H1 (cell line): ENCODE measurements around the gene FAM50A. TPM values are rescaled to one million over a fixed set of nuclear protein-coding genes. Genes with fewer than 3 reads are reported as not detected.

Experiments used
- CTCF ChIA-PET: fragments of 300-600 bp; sonication (Branson Sonifier 250); formaldehyde crosslinking; loops from one replicate; lab custom pipeline; 2021; ENCODE audit not compliant: partially characterized antibody; lab: Charles Lee
- POLR2A ChIA-PET: fragments of 300-600 bp; sonication (Branson Sonifier 250); formaldehyde crosslinking; loops from one replicate; lab custom pipeline; 2021; ENCODE audit warnings: inconsistent platforms; ENCODE audit not compliant: partially characterized antibody; lab: Charles Lee
- DNase-seq, 2 experiments: peaks; one replicate each; pipeline versions ENCODE4 v3.0.0 to v3.0.0-alpha.2; 2010 to 2022; ENCODE audit warnings: low spot score in 2 of 2, low read depth in 1 of 2, mixed read lengths in 1 of 2
- FAIRE-seq: peaks from 2 replicates; lab custom pipeline; 2011; peaks lifted over from hg19 to GRCh38; lab: Jason Lieb, UNC
- H2AFZ ChIP-seq: 2 replicates; pipeline ENCODE4 v1.8.1; 2012; ENCODE audit warnings: low read length, inconsistent platforms
- H2AK5ac ChIP-seq: 2 replicates; pipeline ENCODE4 v1.6.1; 2013; ENCODE audit warnings: low read depth, low read length
- H2BK120ac ChIP-seq: replicated peaks from 2 replicates; pipeline ENCODE3; 2013; ENCODE audit warnings: low read depth, low read length, inconsistent platforms
- H2BK12ac ChIP-seq: 2 replicates; pipeline ENCODE4 v1.6.1; 2013; ENCODE audit warnings: low read depth, low read length
- H2BK15ac ChIP-seq: 2 replicates; pipeline ENCODE4 v1.6.1; 2013; ENCODE audit warnings: low read length
- H2BK20ac ChIP-seq: 2 replicates; pipeline ENCODE4 v1.6.1; 2013; ENCODE audit warnings: low read length
- H2BK5ac ChIP-seq: 2 replicates; pipeline ENCODE4 v1.6.1; 2013; ENCODE audit warnings: low read depth, low read length
- H3K14ac ChIP-seq: 2 replicates; pipeline ENCODE4 v1.6.1; 2013; ENCODE audit warnings: inconsistent platforms; ENCODE audit not compliant: insufficient read length
- H3K18ac ChIP-seq: 2 replicates; pipeline ENCODE4 v1.6.1; 2013; ENCODE audit warnings: low read length; ENCODE audit errors: extremely low read depth
- H3K23ac ChIP-seq: 2 replicates; pipeline ENCODE4 v1.6.1; 2013; ENCODE audit warnings: inconsistent platforms; ENCODE audit not compliant: insufficient read length
- H3K23me2 ChIP-seq: 2 replicates; pipeline ENCODE4 v1.6.1; 2013; ENCODE audit warnings: low read depth, low read length
- H3K27ac ChIP-seq: 2 replicates; pipeline ENCODE4 v1.6.1; 2011; ENCODE audit warnings: low read depth, low read length, inconsistent platforms
- H3K27me3 ChIP-seq, 4 experiments: replicated peaks in 1 of 4; 1 replicate in 1 of 4; 2 replicates in 3 of 4; pipeline versions ENCODE4 v1.6.1 to v1.8.1; 2011 to 2013; ENCODE audit warnings: low read length in 3 of 4, mild to moderate bottlenecking in 3 of 4, inconsistent platforms in 2 of 4, mixed read lengths in 2 of 4, moderate library complexity in 1 of 4; ENCODE audit not compliant: control insufficient read depth in 3 of 4, insufficient read depth in 3 of 4; ENCODE audit errors: extremely low read depth in 1 of 4
- H3K36me3 ChIP-seq, 4 experiments: 2 replicates each; pipeline versions ENCODE4 v1.6.1 to v1.8.1; 2011 to 2013; ENCODE audit warnings: mild to moderate bottlenecking in 4 of 4, low read length in 3 of 4, moderate library complexity in 2 of 4, control low read depth in 1 of 4, inconsistent platforms in 1 of 4; ENCODE audit not compliant: insufficient read depth in 4 of 4, control insufficient read depth in 2 of 4
- H3K4ac ChIP-seq: replicated peaks from 2 replicates; pipeline ENCODE3; 2013; ENCODE audit warnings: low read length, low read depth, mixed read lengths, inconsistent platforms; ENCODE audit not compliant: insufficient read length
- H3K4me1 ChIP-seq, 4 experiments: replicated peaks in 1 of 4; 1 replicate in 1 of 4; 2 replicates in 3 of 4; pipeline versions ENCODE4 v1.6.1 to v1.8.1; 2011 to 2013; ENCODE audit warnings: low read length in 3 of 4, inconsistent platforms in 2 of 4, mixed read lengths in 1 of 4; ENCODE audit not compliant: insufficient read depth in 4 of 4, control insufficient read depth in 3 of 4
- H3K4me2 ChIP-seq, 2 experiments: 2 replicates each; pipeline versions ENCODE4 v1.6.1 to v1.8.1; 2011 to 2013; ENCODE audit warnings: low read depth in 2 of 2, low read length in 2 of 2, control low read depth in 1 of 2, inconsistent platforms in 1 of 2, mild to moderate bottlenecking in 1 of 2; ENCODE audit not compliant: insufficient read depth in 1 of 2
- H3K4me3 ChIP-seq, 4 experiments: fragments of 200-600, 300-600 bp in 1 of 4; sonication (generic), shearing (Covaris generic), sonication (Bioruptor Twin) in 1 of 4; 2 replicates each; pipeline versions ENCODE4 v1.5.1 to v1.8.1; 2011 to 2016; ENCODE audit warnings: low read length in 4 of 4, low read depth in 3 of 4, control low read depth in 2 of 4, inconsistent platforms in 2 of 4, mild to moderate bottlenecking in 2 of 4, mixed read lengths in 1 of 4, moderate library complexity in 1 of 4; ENCODE audit not compliant: insufficient read depth in 2 of 4; ENCODE audit errors: extremely low read depth in 1 of 4
- H3K56ac ChIP-seq: replicated peaks from 2 replicates; pipeline ENCODE3; 2013; ENCODE audit warnings: low read depth, mild to moderate bottlenecking, mixed read lengths, low read length, inconsistent platforms; ENCODE audit not compliant: insufficient read length
- H3K79me1 ChIP-seq: 2 replicates; pipeline ENCODE4 v1.6.1; 2013; ENCODE audit warnings: low read depth, low read length, control low read depth
- H3K79me2 ChIP-seq, 2 experiments: 2 replicates each; pipeline versions ENCODE4 v1.6.1 to v1.8.1; 2012 to 2013; ENCODE audit warnings: low read length in 2 of 2, mild to moderate bottlenecking in 2 of 2, inconsistent platforms in 1 of 2; ENCODE audit not compliant: insufficient read depth in 2 of 2, control insufficient read depth in 1 of 2
- H3K9ac ChIP-seq, 4 experiments: replicated peaks in 1 of 4; 1 replicate in 1 of 4; 2 replicates in 3 of 4; pipeline versions ENCODE4 v1.6.1 to v1.8.1; 2011 to 2013; ENCODE audit warnings: low read depth in 3 of 4, low read length in 3 of 4, control low read depth in 2 of 4, mild to moderate bottlenecking in 2 of 4, moderate library complexity in 2 of 4, inconsistent platforms in 1 of 4; ENCODE audit errors: extremely low read depth in 1 of 4
- H3K9me3 ChIP-seq, 2 experiments: 2 replicates each; pipeline versions ENCODE4 v1.6.1 to v1.8.1; 2012 to 2013; ENCODE audit warnings: mild to moderate bottlenecking in 2 of 2, moderate library complexity in 2 of 2, control low read depth in 1 of 2, inconsistent platforms in 1 of 2, low read depth in 1 of 2, low read length in 1 of 2, mixed read lengths in 1 of 2; ENCODE audit not compliant: insufficient read depth in 2 of 2
- H4K20me1 ChIP-seq, 2 experiments: replicated peaks in 1 of 2; 2 replicates each; pipeline versions ENCODE3 to v1.8.1; 2011 to 2013; ENCODE audit warnings: inconsistent platforms in 2 of 2, low read length in 2 of 2, mild to moderate bottlenecking in 1 of 2; ENCODE audit not compliant: insufficient read depth in 2 of 2, control insufficient read depth in 1 of 2
- H4K5ac ChIP-seq: 2 replicates; pipeline ENCODE4 v1.6.1; 2013; ENCODE audit warnings: low read length, low read depth, mixed read lengths, inconsistent platforms; ENCODE audit not compliant: insufficient read length
- H4K8ac ChIP-seq: 2 replicates; pipeline ENCODE4 v1.8.0; 2013; ENCODE audit warnings: mild to moderate bottlenecking, moderate library complexity, low read length, inconsistent platforms; ENCODE audit not compliant: insufficient read depth; ENCODE audit errors: extremely low read depth
- H4K91ac ChIP-seq: replicated peaks from 2 replicates; pipeline ENCODE3; 2013; ENCODE audit warnings: low read length, mixed read lengths, inconsistent platforms; ENCODE audit not compliant: insufficient read length
- BACH1 ChIP-seq: IDR thresholded peaks from 2 replicates; pipeline ENCODE4 v1.6.1; 2012; ENCODE audit warnings: low read length, improper control_type of control experiment
- BRCA1 ChIP-seq: IDR thresholded peaks from 2 replicates; pipeline ENCODE4 v1.6.1; 2012; ENCODE audit warnings: low read depth, low read length, improper control_type of control experiment
- CBX5 ChIP-seq: fragments of 300-800, 300-1000 bp; sonication (generic); IDR thresholded peaks from 2 replicates; pipeline ENCODE4 v1.7.1; 2016; ENCODE audit warnings: antibody characterized with exemption, low read length, low read depth
- CREB1 ChIP-seq: IDR thresholded peaks from 2 replicates; pipeline ENCODE4 v1.6.1; 2012; ENCODE audit warnings: inconsistent platforms
- JUN ChIP-seq: IDR thresholded peaks from 2 replicates; pipeline ENCODE4 v1.6.1; 2011; ENCODE audit warnings: low read depth, mild to moderate bottlenecking, improper control_type of control experiment, low read length
- KDM1A ChIP-seq: fragments of 200-600, 300-600 bp; sonication (generic); IDR thresholded peaks from 2 replicates; pipeline ENCODE4 v1.7.1; 2016; ENCODE audit warnings: mild to moderate bottlenecking, low read length, borderline replicate concordance
- MAFK ChIP-seq: IDR thresholded peaks from 2 replicates; pipeline ENCODE4 v1.6.1; 2012; ENCODE audit warnings: low read depth, mild to moderate bottlenecking, improper control_type of control experiment, low read length
- POU5F1 ChIP-seq: IDR thresholded peaks from 2 replicates; pipeline ENCODE4 v1.6.1; 2011; ENCODE audit warnings: low read depth, mild to moderate bottlenecking, low read length, moderate library complexity
- RFX5 ChIP-seq: IDR thresholded peaks from 2 replicates; pipeline ENCODE4 v1.6.1; 2011; ENCODE audit warnings: low read depth, low read length, improper control_type of control experiment, borderline replicate concordance
- SAP30 ChIP-seq: fragments of 300-600 bp; sonication (generic); IDR thresholded peaks from 2 replicates; pipeline ENCODE4 v1.7.1; 2012; ENCODE audit warnings: low read length, moderate library complexity, mild to moderate bottlenecking, inconsistent platforms; ENCODE audit not compliant: insufficient read depth, insufficient replicate concordance
- SIN3A ChIP-seq, 2 experiments: IDR thresholded peaks in 1 of 2; conservative IDR thresholded peaks in 1 of 2; 2 replicates each; pipeline ENCODE4 v1.6.1; 2011 to 2012; ENCODE audit warnings: low read length in 2 of 2, improper control_type of control experiment in 1 of 2, low read depth in 1 of 2, mild to moderate bottlenecking in 1 of 2
- SRF ChIP-seq: IDR thresholded peaks from 2 replicates; pipeline ENCODE4 v1.6.1; 2011; ENCODE audit warnings: mild to moderate bottlenecking, low read depth, low read length, moderate library complexity
- SUZ12 ChIP-seq: fragments of 200-600 bp; sonication (generic); IDR thresholded peaks from 2 replicates; pipeline ENCODE4 v1.6.1; 2012; ENCODE audit warnings: mild to moderate bottlenecking, inconsistent platforms, low read length, moderate library complexity, mixed read lengths
- WGBS, 2 experiments: shearing (Covaris generic) in 1 of 2; methylation state at CpG; one replicate each; pipeline versions ENCODE4 v1.1.6 to v1.1.7; 2013 to 2015; ENCODE audit warnings: low lambda C conversion rate in 2 of 2, mixed read lengths in 2 of 2, inconsistent platforms in 1 of 2, low coverage in 1 of 2, missing lambda C conversion rate in 1 of 2; ENCODE audit not compliant: insufficient replicate concordance in 2 of 2, insufficient coverage in 1 of 2, insufficient read length in 1 of 2; ENCODE audit errors: extremely low coverage in 1 of 2, missing lambda C conversion rate in 1 of 2; 5-methylcytosine and 5-hydroxymethylcytosine counted together
- polyA plus RNA-seq, 7 experiments: library from polyadenylated mRNA; depleted of rRNA in 3 of 7; stranded (reverse) in 5 of 7; unstranded in 2 of 7; fragments of >200 nt in 5 of 7; fragments of 200-250 nt in 2 of 7; gene quantifications; 1 replicate in 5 of 7; 2 replicates in 1 of 7; 4 replicates in 1 of 7; pipeline versions ENCODE4 v1.2.1 to v1.2.3, GENCODE V29; 2011 to 2013; ENCODE audit warnings: missing spikeins in 2 of 7, mixed read lengths in 2 of 7
- total RNA-seq: library from RNA; stranded (reverse); fragmentation: NEBNext Ultra II Directional; extraction: Animal tissue kit (Norgen Biotek cat#: 25700); gene quantifications from 2 replicates; pipeline ENCODE4 v1.2.1, GENCODE V29; 2021

The FAM50A gene
- total and polyA plus RNA-seq, 2 of the 8 experiments (the other 6 are each of a cell fraction or from before 2014, with no cell fraction given), result 30.7 to 48.7 TPM

GRCh38 chrX:154462396-154462795 lies 18.5 kb downstream of the FAM50A start:
- Histone ChIP-seq H2BK120ac (no peak overlapping the region), H3K18ac (no peak overlapping the region), H3K23me2 (no peaks in the 10 kb centered on the region; the same call in 1 of the 2 replicates), H3K79me1 (no peaks in the 10 kb centered on the region), H3K27ac (no peak overlapping the region), H3K9me3 (no peaks in the 10 kb centered on the region), H2BK12ac (no peak overlapping the region), H3K4me3 (no peak overlapping the region), H3K27me3 (no peaks in the 10 kb centered on the region), H2AK5ac (no peak overlapping the region), H3K23ac (no peak overlapping the region), H2AFZ (no peak overlapping the region), H3K4ac (no peak overlapping the region), H4K8ac (no peak overlapping the region), H4K20me1 (no peaks in the 10 kb centered on the region), H3K56ac (no peak overlapping the region), H2BK15ac (no peak overlapping the region), H3K9ac (no peak overlapping the region), H3K79me2 (no peaks in the 10 kb centered on the region), H2BK20ac (no peak overlapping the region), H3K14ac (no peak overlapping the region), H4K5ac (no peak overlapping the region), H3K36me3 (peaks cover 0 to 20% (median 2%) of the 10 kb centered on the region in 4 experiments; a peak in 6 of 8 replicates), H3K4me2 (no peak overlapping the region), H2BK5ac (no peak overlapping the region), H3K4me1 (peaks cover 0 to 2% (median 0%) of the 10 kb centered on the region in 4 experiments; a peak in 2 of 7 replicates), H4K91ac (no peak overlapping the region)
- no peak for FAIRE-seq
- POLR2A ChIA-PET, result interaction anchor here (0.7 kb wide), 1 partner anchor 91 kb away, joined by 3 read pairs; no protein-coding TSS in a partner anchor
- WGBS, 2 experiments, result 95% methylated on average over 7 of the region's 8 CpGs; no CpG with 5 or more reads in 1 of the 2 experiments
- CTCF ChIA-PET, result interaction anchor here (1.0 to 1.2 kb wide), 2 partner anchors 34 to 70 kb away, joined by 3 read pairs; partner anchors contain the start of gene ATP6AP1
- DNase-seq, result no peak
- no peak for TF ChIP-seq BACH1
- TF ChIP-seq MAFK, result no peak
- no peak for TF ChIP-seq SAP30
- TF ChIP-seq POU5F1, result no peak
- TF ChIP-seq SUZ12, result no peak
- TF ChIP-seq SIN3A (conservative IDR thresholded peaks at IDR 0.05 in 1 of 2, IDR thresholded peaks at IDR 0.05 in 1 of 2; ENCODE audit: low read depth in 1 of 2, low read length in 2 of 2), result no peak
- TF ChIP-seq CBX5, result no peak
- TF ChIP-seq SRF, result no peak
- TF ChIP-seq RFX5, result no peak
- no peak for TF ChIP-seq KDM1A
- TF ChIP-seq CREB1, result no peak
- TF ChIP-seq JUN, result no peak
- no peak for TF ChIP-seq BRCA1
